Erythroblast (primary cell): ENCODE results near the gene PSMA5.

ENCODE experiments used
- GATA1 ChIP-seq: IDR thresholded peaks from 2 replicates; pipeline ENCODE4 v1.6.1; 2011; ENCODE audit warnings: low read depth, mild to moderate bottlenecking, control low read depth, low read length, moderate library complexity
- POLR2A ChIP-seq: IDR thresholded peaks from 2 replicates; pipeline ENCODE4 v1.6.1; 2011; ENCODE audit warnings: mild to moderate bottlenecking, low read length

- no peak for TF ChIP-seq POLR2A
- TF ChIP-seq GATA1, result no peak
Measured at GRCh38 chr1:109441069-109441468, 14.8 kb upstream of the PSMA5 start.
